IPS-20b (cell line): ENCODE data around the gene PIGL.
"Not testable (repeated sequence)": the region's sequence is repeated elsewhere in the genome, so short reads cannot be mapped to it uniquely, and the experiment has no call there.

Experiments used
- H3K27ac ChIP-seq: one replicate; pipeline ENCODE4 v1.5.1; 2013; ENCODE audit warnings: low read length
- H3K27me3 ChIP-seq: 2 replicates; pipeline ENCODE4 v1.6.1; 2013; ENCODE audit warnings: mild to moderate bottlenecking, low read length, inconsistent platforms; ENCODE audit not compliant: insufficient read depth
- H3K36me3 ChIP-seq: 2 replicates; pipeline ENCODE4 v1.6.1; 2013; ENCODE audit warnings: low read depth, mild to moderate bottlenecking, inconsistent platforms, low read length, moderate library complexity; ENCODE audit not compliant: insufficient read depth
- H3K4me1 ChIP-seq: 2 replicates; pipeline ENCODE4 v1.6.1; 2013; ENCODE audit warnings: mild to moderate bottlenecking, control low read depth, inconsistent platforms, low read length, moderate library complexity; ENCODE audit not compliant: insufficient read depth
- H3K4me3 ChIP-seq: 2 replicates; pipeline ENCODE4 v1.5.1; 2013; ENCODE audit warnings: mild to moderate bottlenecking, low read length, inconsistent platforms
- H3K9ac ChIP-seq: 2 replicates; pipeline ENCODE4 v1.6.1; 2013; ENCODE audit warnings: low read depth, mild to moderate bottlenecking, inconsistent platforms, low read length, moderate library complexity
- H3K9me3 ChIP-seq: 2 replicates; pipeline ENCODE4 v1.6.1; 2013; ENCODE audit warnings: mild to moderate bottlenecking, low read depth, low read length, inconsistent platforms; ENCODE audit not compliant: insufficient read depth

Gene PIGL

DNA sequence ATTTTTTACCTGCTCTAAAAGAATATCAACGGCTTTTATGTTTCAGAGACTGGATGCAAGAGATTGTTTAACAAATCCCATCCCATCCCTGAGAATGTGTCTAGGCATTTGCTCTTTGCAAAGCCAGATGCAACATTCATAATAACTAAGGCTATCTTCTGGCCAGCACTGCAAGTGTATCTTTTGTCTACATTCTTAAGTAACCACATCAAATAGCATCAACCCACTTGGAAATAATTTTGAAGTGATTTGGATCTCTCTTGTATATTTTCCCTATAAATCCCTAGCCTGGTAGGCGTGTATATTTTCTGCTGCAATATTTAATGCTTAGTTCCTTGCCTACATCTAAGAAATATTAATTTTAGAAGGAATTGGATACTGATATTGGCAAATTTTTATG is 64.3 kb downstream of the PIGL start:
- H3K36me3 ChIP-seq, result peaks cover 8% of the 10 kb centered on the region; the same call in 1 of the 2 replicates
- H3K4me1 ChIP-seq, result peaks cover 4% of the 10 kb centered on the region; the same call in 1 of the 2 replicates
- H3K4me3 ChIP-seq, result no peak overlapping the region
- peaks cover 23% of the 10 kb centered on the region for H3K9me3 ChIP-seq
- H3K9ac ChIP-seq, result no peak overlapping the region
- no peak overlapping the region for H3K27ac ChIP-seq
- H3K27me3 ChIP-seq, result peaks cover 4% of the 10 kb centered on the region; the same call in 1 of the 2 replicates

GRCh38 chr17:16282522-16282921 is 65.5 kb downstream of the PIGL start:
- no peak overlapping the region for H3K4me3 ChIP-seq
- H3K27ac ChIP-seq, result no peak overlapping the region
- peaks cover 8% of the 10 kb centered on the region; the same call in 1 of the 2 replicates for H3K36me3 ChIP-seq
- H3K27me3 ChIP-seq, result peaks cover 16% of the 10 kb centered on the region; the same call in 1 of the 2 replicates
- H3K4me1 ChIP-seq, result peaks cover 12% of the 10 kb centered on the region; the same call in 1 of the 2 replicates
- peaks cover 14% of the 10 kb centered on the region for H3K9me3 ChIP-seq
- H3K9ac ChIP-seq, result no peak overlapping the region

- H3K27me3 ChIP-seq, result peaks cover 16% of the 10 kb centered on the region; the same call in 1 of the 2 replicates
- H3K4me1 ChIP-seq, result peaks cover 12% of the 10 kb centered on the region; the same call in 1 of the 2 replicates
- no peak overlapping the region for H3K27ac ChIP-seq
Observed at GRCh38 chr17:16283705-16284104, 66.7 kb downstream of the PIGL start.

GRCh38 chr17:16285646-16286008 is 68.6 kb downstream of the PIGL start:
- Histone ChIP-seq H3K27me3 (peaks cover 16% of the 10 kb centered on the region; the same call in 1 of the 2 replicates), H3K36me3 (no peaks in the 10 kb centered on the region), H3K4me3 (no peak overlapping the region), H3K9ac (no peak overlapping the region), H3K27ac (no peak overlapping the region), H3K9me3 (no peaks in the 10 kb centered on the region), H3K4me1 (peaks cover 12% of the 10 kb centered on the region; the same call in 1 of the 2 replicates)

More at GRCh38 chr17:16283705-16284104, 66.7 kb downstream of the PIGL start:
- H3K36me3 ChIP-seq, result peaks cover 6% of the 10 kb centered on the region; the same call in 1 of the 2 replicates
- H3K4me3 ChIP-seq, result no peak overlapping the region
- no peak overlapping the region for H3K9ac ChIP-seq
- H3K9me3 ChIP-seq, result peaks cover 6% of the 10 kb centered on the region; the same call in 1 of the 2 replicates

GRCh38 chr17:16286009-16286946 is 69.3 kb downstream of the PIGL start:
- Histone ChIP-seq H3K4me1 (peaks cover 12% of the 10 kb centered on the region; the same call in 1 of the 2 replicates), H3K4me3 (peak overlapping the region; percentile 47), H3K27me3 (peaks cover 16% of the 10 kb centered on the region; the same call in 1 of the 2 replicates), H3K9ac (peak overlapping the region; percentile 71; the same call in 1 of the 2 replicates), H3K36me3 (no peaks in the 10 kb centered on the region), H3K27ac (no peak overlapping the region), H3K9me3 (no peaks in the 10 kb centered on the region)

GRCh38 chr17:16286947-16287562 is 70.0 kb downstream of the PIGL start:
- peaks cover 12% of the 10 kb centered on the region; the same call in 1 of the 2 replicates for H3K4me1 ChIP-seq
- H3K36me3 ChIP-seq, result no peaks in the 10 kb centered on the region
- no peaks in the 10 kb centered on the region for H3K9me3 ChIP-seq
- H3K9ac ChIP-seq, result peak overlapping the region; percentile 71; the same call in 1 of the 2 replicates
- H3K4me3 ChIP-seq, result no peak overlapping the region
- no peak overlapping the region for H3K27ac ChIP-seq
- H3K27me3 ChIP-seq, result peaks cover 16% of the 10 kb centered on the region; the same call in 1 of the 2 replicates

- no peak overlapping the region for H3K4me3 ChIP-seq
- peaks cover 16% of the 10 kb centered on the region; the same call in 1 of the 2 replicates for H3K27me3 ChIP-seq
- no peaks in the 10 kb centered on the region for H3K36me3 ChIP-seq
- H3K9ac ChIP-seq, result no peak overlapping the region
- H3K27ac ChIP-seq, result no peak overlapping the region
- no peaks in the 10 kb centered on the region for H3K9me3 ChIP-seq
- H3K4me1 ChIP-seq, result peaks cover 12% of the 10 kb centered on the region; the same call in 1 of the 2 replicates
Observed at GRCh38 chr17:16287563-16288027, 70.6 kb downstream of the PIGL start.

DNA sequence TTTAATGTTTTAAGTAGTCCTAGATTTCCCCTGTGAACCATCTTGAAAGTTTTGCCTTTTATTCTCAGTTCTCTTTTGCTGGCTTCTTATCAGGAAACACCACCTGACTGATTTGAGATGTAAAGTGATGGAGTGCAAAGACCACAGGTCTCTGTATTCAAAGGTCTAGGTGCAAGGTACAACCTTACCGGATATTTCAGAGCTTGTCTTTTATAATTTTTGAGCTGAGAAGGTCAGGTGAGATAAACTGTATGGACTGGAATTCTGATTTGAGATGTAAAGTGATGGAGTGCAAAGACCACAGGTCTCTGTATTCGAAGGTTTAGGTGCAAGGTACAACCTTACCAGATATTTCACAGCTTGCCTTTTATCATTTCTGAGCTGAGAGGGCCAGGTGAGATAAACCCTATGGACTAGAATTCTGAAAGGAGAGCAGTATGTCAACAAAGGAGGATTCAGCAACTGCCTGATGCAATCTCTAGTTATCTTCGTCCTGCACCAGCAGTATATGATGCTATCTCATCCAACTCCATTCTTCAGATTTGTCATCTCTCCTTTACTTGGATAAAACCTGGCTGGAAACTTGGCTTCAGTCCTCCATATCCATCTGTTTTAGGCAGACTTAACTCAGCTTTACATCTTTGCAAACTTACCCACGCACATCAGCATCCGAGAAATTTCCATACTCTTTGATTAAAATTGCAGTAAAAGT is 72.0 kb downstream of the PIGL start:
- H3K27ac ChIP-seq, result no peak overlapping the region
- H3K9me3 ChIP-seq, result no peaks in the 10 kb centered on the region
- peaks cover 12% of the 10 kb centered on the region; the same call in 1 of the 2 replicates for H3K4me1 ChIP-seq
- H3K36me3 ChIP-seq, result no peaks in the 10 kb centered on the region
- H3K27me3 ChIP-seq, result peaks cover 16% of the 10 kb centered on the region; the same call in 1 of the 2 replicates
- no peak overlapping the region for H3K9ac ChIP-seq
- H3K4me3 ChIP-seq, result no peak overlapping the region

- no peak overlapping the region for H3K4me3 ChIP-seq
- no peaks in the 10 kb centered on the region for H3K9me3 ChIP-seq
- no peak overlapping the region for H3K27ac ChIP-seq
- H3K27me3 ChIP-seq, result no peaks in the 10 kb centered on the region
- H3K36me3 ChIP-seq, result no peaks in the 10 kb centered on the region
- H3K4me1 ChIP-seq, result peaks cover 8% of the 10 kb centered on the region
- no peak overlapping the region for H3K9ac ChIP-seq
Observed at GRCh38 chr17:16293931-16294330, 76.9 kb downstream of the PIGL start.

GRCh38 chr17:16294560-16294959 is 77.5 kb downstream of the PIGL start:
- Histone ChIP-seq H3K36me3 (no peaks in the 10 kb centered on the region), H3K27ac (no peak overlapping the region)

GRCh38 chr17:16296072-16296471 is 79.1 kb downstream of the PIGL start:
- H3K27ac ChIP-seq, H3K27me3 ChIP-seq, H3K36me3 ChIP-seq, H3K9ac ChIP-seq, H3K9me3 ChIP-seq, H3K4me1 ChIP-seq, H3K4me3 ChIP-seq: not testable (repeated sequence)

More at GRCh38 chr17:16294560-16294959, 77.5 kb downstream of the PIGL start:
- Histone ChIP-seq H3K27me3 (no peaks in the 10 kb centered on the region), H3K9ac (no peak overlapping the region), H3K4me1 (peaks cover 8% of the 10 kb centered on the region), H3K9me3 (no peaks in the 10 kb centered on the region), H3K4me3 (no peak overlapping the region)
